Measurements from ENCODE around the gene CNOT6L. TPM values are rescaled to one million over a fixed set of nuclear protein-coding genes. Genes with fewer than 3 reads are reported as not detected.
"Not testable (repeated sequence)": the region's sequence is repeated elsewhere in the genome, so short reads cannot be mapped to it uniquely, and the experiment has no call there.

Gene CNOT6L
- total and polyA plus RNA-seq, 2 of the 13 experiments (the other 11 are each of a cell fraction or from before 2014, with no cell fraction given), result 7.9 to 13.5 TPM

DNA sequence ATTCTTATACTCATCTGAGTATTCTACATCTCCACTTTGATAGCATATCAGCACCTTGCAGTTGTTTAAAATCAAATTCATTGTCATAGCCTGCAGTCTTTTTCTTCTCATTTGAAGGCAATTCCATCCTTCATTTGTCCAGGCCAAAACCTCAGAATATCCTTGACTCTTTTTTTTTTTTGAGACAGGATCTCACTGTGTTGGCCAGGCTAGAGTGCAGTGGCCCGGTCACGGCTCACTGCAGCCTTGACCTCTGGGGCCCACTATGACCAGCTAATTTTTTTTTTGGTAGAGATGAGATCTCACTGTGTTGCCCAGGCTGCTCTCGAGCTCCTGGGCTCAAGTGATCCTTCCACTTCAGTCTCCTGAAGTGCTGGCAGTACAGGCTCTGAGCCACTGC is 46.1 kb upstream of the CNOT6L start:
- in situ Hi-C loops (cut with HindIII; ENCODE audit: extremely low pct_ligation_motif_present, low pct_unique_long_range_greater_than_20kb), result no loop called here
- peaks cover 61% of the 10 kb centered on the region for H3K79me2 ChIP-seq (ENCODE audit: insufficient read depth, low read length)
- intact Hi-C loops (cut with micrococcal nuclease; ENCODE audit: unreplicated experiment), result no loop called here
- TF ChIP-seq, protein P1, sequence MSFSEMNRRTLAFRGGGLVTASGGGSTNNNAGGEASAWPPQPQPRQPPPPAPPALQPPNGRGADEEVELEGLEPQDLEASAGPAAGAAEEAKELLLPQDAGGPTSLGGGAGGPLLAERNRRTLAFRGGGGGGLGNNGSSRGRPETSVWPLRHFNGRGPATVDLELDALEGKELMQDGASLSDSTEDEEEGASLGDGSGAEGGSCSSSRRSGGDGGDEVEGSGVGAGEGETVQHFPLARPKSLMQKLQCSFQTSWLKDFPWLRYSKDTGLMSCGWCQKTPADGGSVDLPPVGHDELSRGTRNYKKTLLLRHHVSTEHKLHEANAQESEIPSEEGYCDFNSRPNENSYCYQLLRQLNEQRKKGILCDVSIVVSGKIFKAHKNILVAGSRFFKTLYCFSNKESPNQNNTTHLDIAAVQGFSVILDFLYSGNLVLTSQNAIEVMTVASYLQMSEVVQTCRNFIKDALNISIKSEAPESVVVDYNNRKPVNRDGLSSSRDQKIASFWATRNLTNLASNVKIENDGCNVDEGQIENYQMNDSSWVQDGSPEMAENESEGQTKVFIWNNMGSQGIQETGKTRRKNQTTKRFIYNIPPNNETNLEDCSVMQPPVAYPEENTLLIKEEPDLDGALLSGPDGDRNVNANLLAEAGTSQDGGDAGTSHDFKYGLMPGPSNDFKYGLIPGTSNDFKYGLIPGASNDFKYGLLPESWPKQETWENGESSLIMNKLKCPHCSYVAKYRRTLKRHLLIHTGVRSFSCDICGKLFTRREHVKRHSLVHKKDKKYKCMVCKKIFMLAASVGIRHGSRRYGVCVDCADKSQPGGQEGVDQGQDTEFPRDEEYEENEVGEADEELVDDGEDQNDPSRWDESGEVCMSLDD (CRISPR knock-in tag; IDR thresholded peaks at IDR 0.05; ENCODE audit: borderline replicate concordance), result no peak
- peak; percentile 88 for TF ChIP-seq ZNF121 (CRISPR knock-in tag; IDR thresholded peaks at IDR 0.05)
- H2AFZ ChIP-seq (ENCODE audit: low read length), result no peak overlapping the region
- no peaks in the 10 kb centered on the region for H4K20me1 ChIP-seq (ENCODE audit: insufficient read depth, low read length)
- DNase-seq (ENCODE audit: low spot score) (no peak), ATAC-seq (no peak), FAIRE-seq (no peak)
- no peak overlapping the region for H3K27ac ChIP-seq (ENCODE audit: extremely low read length, insufficient read depth, low read length)
- H3K36me3 ChIP-seq (replicated peaks in 1 of 2; ENCODE audit: control insufficient read depth in 1 of 2, insufficient read depth in 2 of 2, low read length in 2 of 2), result peaks cover 0 to 4% of the 10 kb centered on the region in 2 experiments; a peak in 1 of 5 replicates
- ChIA-PET POLR2A (no interaction called here), CTCF (ENCODE audit: low intra/inter-chr PET ratio, low total read pairs) (no interaction called here)
- no peaks in the 10 kb centered on the region; a peak in 1 of 5 replicates for H3K27me3 ChIP-seq (ENCODE audit: control insufficient read depth in 1 of 2, insufficient read depth in 2 of 2, low read length in 2 of 2)
- H3K9me3 ChIP-seq (ENCODE audit: low read length), result no peaks in the 10 kb centered on the region
- 85% methylated on average over 3 of the region's 3 CpGs for WGBS (ENCODE audit: low lambda C conversion rate)
- no peak overlapping the region; the same call in 1 of the 2 replicates for H3K4me2 ChIP-seq (ENCODE audit: low read depth, low read length)
- H3K4me1 ChIP-seq (ENCODE audit: insufficient read depth, low read length), result peaks cover 71% of the 10 kb centered on the region
- no peak overlapping the region for H3K9ac ChIP-seq (ENCODE audit: insufficient read depth, low read depth, low read length)
- no TSS peak for BruUV-seq (replicated peaks)
- H3K4me3 ChIP-seq (replicated peaks in 1 of 3; ENCODE audit: insufficient read depth in 1 of 3, low read depth in 2 of 3, low read length in 3 of 3), result no peak overlapping the region

DNA sequence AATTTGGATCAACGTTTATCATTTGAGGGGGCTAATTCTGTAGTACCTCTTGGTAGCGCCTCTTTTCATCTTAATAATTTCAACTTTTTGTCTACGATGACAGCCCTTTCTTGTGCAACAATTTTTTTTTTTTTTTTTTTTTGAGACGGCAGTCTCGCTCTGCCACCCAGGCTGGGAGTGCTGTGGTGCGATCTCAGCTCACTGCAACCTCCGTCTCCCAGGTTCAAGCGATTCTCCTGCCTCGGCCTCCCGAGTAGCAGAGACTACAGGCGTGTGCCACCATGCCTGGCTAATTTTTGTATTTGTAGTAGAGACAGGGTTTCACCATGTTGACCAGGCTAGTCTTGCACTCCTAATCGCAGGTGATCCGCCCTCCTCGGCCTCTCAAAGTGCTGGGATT is 44.2 kb upstream of the CNOT6L start:
- H3K4me1 ChIP-seq (ENCODE audit: insufficient read depth, low read length), result peaks cover 52% of the 10 kb centered on the region
- peak; percentile 40 for ATAC-seq
- peak overlapping the region; percentile 75 for H3K4me2 ChIP-seq (ENCODE audit: low read depth, low read length)
- H3K27me3 ChIP-seq (ENCODE audit: control insufficient read depth in 1 of 2, insufficient read depth in 2 of 2, low read length in 2 of 2); H3K36me3 ChIP-seq (replicated peaks in 1 of 2; ENCODE audit: control insufficient read depth in 1 of 2, insufficient read depth in 2 of 2, low read length in 2 of 2); BruUV-seq (replicated peaks); H3K9me3 ChIP-seq (ENCODE audit: low read length); CTCF ChIA-PET (ENCODE audit: low intra/inter-chr PET ratio, low total read pairs); intact Hi-C loops (cut with micrococcal nuclease; ENCODE audit: unreplicated experiment); FAIRE-seq; H4K20me1 ChIP-seq (ENCODE audit: insufficient read depth, low read length); DNase-seq (ENCODE audit: low spot score): not testable (repeated sequence)
- H2AFZ ChIP-seq (ENCODE audit: low read length), result peak overlapping the region; percentile 91
- in situ Hi-C loops (cut with HindIII; ENCODE audit: extremely low pct_ligation_motif_present, low pct_unique_long_range_greater_than_20kb), result loop anchor here (5.0 kb wide), 1 partner anchor 46 kb away; the partner anchor contains the start of gene CNOT6L
- H3K79me2 ChIP-seq (ENCODE audit: insufficient read depth, low read length), result peaks cover 43% of the 10 kb centered on the region
- peak overlapping the region; percentile 84 to 86 (median 86) for H3K4me3 ChIP-seq (replicated peaks in 1 of 3; ENCODE audit: insufficient read depth in 1 of 3, low read depth in 2 of 3, low read length in 3 of 3)
- H3K9ac ChIP-seq (ENCODE audit: insufficient read depth, low read depth, low read length), result peak overlapping the region; percentile 92
- H3K27ac ChIP-seq (ENCODE audit: extremely low read length, insufficient read depth, low read length), result peak overlapping the region; percentile 95
- POLR2A ChIA-PET, result interaction anchor here (1.0 to 3.0 kb wide), 2 partner anchors 43 to 45 kb away, joined by 3 to 44 read pairs; partner anchors contain the start of gene CNOT6L
- WGBS (ENCODE audit: low lambda C conversion rate), result 1% methylated on average over 14 of the region's 14 CpGs
- TF ChIP-seq, protein P2, sequence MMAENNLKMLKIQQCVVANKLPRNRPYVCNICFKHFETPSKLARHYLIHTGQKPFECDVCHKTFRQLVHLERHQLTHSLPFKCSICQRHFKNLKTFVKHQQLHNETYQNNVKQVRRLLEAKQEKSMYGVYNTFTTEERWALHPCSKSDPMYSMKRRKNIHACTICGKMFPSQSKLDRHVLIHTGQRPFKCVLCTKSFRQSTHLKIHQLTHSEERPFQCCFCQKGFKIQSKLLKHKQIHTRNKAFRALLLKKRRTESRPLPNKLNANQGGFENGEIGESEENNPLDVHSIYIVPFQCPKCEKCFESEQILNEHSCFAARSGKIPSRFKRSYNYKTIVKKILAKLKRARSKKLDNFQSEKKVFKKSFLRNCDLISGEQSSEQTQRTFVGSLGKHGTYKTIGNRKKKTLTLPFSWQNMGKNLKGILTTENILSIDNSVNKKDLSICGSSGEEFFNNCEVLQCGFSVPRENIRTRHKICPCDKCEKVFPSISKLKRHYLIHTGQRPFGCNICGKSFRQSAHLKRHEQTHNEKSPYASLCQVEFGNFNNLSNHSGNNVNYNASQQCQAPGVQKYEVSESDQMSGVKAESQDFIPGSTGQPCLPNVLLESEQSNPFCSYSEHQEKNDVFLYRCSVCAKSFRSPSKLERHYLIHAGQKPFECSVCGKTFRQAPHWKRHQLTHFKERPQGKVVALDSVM (CRISPR knock-in tag; IDR thresholded peaks at IDR 0.05), result peak; percentile 85
- peak; percentile 90 for TF ChIP-seq ZNF460 (CRISPR knock-in tag; IDR thresholded peaks at IDR 0.05; ENCODE audit: borderline replicate concordance)
- TF ChIP-seq ZMYM2 (CRISPR knock-in tag; IDR thresholded peaks at IDR 0.05), result 0 out of 2 replicates have a peak, but pooled peaks have one; percentile 48
- TF ChIP-seq ZNF616 (CRISPR knock-in tag; IDR thresholded peaks at IDR 0.05; ENCODE audit: low read depth), result 0 out of 2 replicates have a peak, but pooled peaks have one; percentile 1
- 0 out of 2 replicates have a peak, but pooled peaks have one; percentile 24 for TF ChIP-seq ZFY (CRISPR knock-in tag; IDR thresholded peaks at IDR 0.05)
- TF ChIP-seq KAT7 (CRISPR knock-in tag; IDR thresholded peaks at IDR 0.05; ENCODE audit: borderline replicate concordance), result 0 out of 2 replicates have a peak, but pooled peaks have one; percentile 36
- TF ChIP-seq, protein P3, sequence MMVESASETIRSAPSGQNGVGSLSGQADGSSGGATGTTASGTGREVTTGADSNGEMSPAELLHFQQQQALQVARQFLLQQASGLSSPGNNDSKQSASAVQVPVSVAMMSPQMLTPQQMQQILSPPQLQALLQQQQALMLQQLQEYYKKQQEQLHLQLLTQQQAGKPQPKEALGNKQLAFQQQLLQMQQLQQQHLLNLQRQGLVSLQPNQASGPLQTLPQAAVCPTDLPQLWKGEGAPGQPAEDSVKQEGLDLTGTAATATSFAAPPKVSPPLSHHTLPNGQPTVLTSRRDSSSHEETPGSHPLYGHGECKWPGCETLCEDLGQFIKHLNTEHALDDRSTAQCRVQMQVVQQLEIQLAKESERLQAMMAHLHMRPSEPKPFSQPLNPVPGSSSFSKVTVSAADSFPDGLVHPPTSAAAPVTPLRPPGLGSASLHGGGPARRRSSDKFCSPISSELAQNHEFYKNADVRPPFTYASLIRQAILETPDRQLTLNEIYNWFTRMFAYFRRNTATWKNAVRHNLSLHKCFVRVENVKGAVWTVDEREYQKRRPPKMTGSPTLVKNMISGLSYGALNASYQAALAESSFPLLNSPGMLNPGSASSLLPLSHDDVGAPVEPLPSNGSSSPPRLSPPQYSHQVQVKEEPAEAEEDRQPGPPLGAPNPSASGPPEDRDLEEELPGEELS (CRISPR knock-in tag; IDR thresholded peaks at IDR 0.05), result 0 out of 2 replicates have a peak, but pooled peaks have one; percentile 15
- peak; percentile 3; the same call in 1 of the 2 replicates for TF ChIP-seq HDAC1 (CRISPR knock-in tag; IDR thresholded peaks at IDR 0.05)
- TF ChIP-seq KLF12 (CRISPR knock-in tag; IDR thresholded peaks at IDR 0.05; ENCODE audit: borderline replicate concordance), result 0 out of 2 replicates have a peak, but pooled peaks have one; percentile 47
